ENCODE data around the gene EXT2.

EXT2 gene

DNA sequence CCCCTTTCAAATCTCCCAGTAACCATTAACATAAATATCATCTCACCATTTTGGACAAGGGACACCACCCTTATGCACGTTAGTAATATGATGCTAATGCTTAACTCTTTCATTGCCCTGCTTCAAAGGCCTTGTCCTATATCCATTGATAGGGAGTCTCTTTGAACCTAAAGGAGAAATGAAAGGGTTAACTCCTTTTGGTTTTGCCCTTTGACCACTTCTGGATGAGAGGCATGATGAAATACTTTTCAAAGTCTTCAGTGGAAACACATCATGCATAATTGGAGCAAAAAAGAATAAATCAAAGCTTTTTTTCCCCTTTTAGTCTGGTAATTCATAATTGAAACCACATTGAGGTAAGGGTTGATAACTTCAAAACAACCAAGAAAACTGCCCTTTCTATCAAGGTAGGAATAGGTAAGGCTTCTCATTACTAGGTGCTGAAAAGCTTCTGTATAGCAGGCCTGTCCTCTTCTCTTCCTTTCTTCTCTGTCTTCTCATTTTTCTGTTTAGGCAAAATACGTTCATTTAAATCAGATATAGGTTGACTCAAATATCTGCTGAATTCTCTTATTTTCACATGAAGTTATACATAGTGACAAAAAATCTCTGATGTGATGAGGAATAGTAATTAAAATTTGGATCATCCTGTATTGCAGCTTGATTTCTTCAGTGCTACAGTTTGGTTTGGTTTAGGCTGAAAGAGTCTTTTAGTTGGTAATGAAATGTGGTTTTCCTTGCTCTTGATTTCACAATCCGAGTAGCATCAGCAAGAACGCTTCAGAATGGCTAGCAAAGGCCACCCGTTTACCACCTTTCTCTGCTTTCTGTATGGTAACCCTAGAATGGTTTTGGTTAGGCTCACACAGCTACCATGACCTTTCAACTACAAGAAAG is 94.8 kb downstream of the EXT2 start:
- H3K27ac ChIP-seq: no peak overlapping the region
- DNase-seq (ENCODE audit: low spot score): no peak
- TF ChIP-seq, protein P1, sequence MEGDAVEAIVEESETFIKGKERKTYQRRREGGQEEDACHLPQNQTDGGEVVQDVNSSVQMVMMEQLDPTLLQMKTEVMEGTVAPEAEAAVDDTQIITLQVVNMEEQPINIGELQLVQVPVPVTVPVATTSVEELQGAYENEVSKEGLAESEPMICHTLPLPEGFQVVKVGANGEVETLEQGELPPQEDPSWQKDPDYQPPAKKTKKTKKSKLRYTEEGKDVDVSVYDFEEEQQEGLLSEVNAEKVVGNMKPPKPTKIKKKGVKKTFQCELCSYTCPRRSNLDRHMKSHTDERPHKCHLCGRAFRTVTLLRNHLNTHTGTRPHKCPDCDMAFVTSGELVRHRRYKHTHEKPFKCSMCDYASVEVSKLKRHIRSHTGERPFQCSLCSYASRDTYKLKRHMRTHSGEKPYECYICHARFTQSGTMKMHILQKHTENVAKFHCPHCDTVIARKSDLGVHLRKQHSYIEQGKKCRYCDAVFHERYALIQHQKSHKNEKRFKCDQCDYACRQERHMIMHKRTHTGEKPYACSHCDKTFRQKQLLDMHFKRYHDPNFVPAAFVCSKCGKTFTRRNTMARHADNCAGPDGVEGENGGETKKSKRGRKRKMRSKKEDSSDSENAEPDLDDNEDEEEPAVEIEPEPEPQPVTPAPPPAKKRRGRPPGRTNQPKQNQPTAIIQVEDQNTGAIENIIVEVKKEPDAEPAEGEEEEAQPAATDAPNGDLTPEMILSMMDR (IDR thresholded peaks at IDR 0.05): no peak
- no peak overlapping the region for H3K4me3 ChIP-seq

DNA sequence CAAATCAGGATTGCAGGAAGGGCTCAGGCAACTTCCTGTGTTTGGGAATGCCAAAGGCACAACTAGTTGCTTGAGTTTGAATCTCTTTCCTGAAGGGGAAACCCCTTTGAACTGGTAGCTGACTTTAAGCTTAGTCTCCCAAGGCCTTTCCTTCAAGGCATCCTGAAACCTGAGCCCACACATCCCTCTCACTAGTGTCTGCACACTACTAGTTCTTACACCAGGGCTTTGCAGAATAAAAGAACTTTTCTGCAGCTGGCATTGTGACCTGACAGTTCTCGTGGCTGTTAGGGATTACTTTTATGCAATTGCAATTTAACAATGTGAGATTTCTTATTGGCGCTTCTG is 95.4 kb downstream of the EXT2 start:
- no peak for DNase-seq (ENCODE audit: low spot score)
- Histone ChIP-seq H3K27ac (no peak overlapping the region), H3K4me3 (no peak overlapping the region)
- TF ChIP-seq, protein P1 (IDR thresholded peaks at IDR 0.05): no peak

DNA sequence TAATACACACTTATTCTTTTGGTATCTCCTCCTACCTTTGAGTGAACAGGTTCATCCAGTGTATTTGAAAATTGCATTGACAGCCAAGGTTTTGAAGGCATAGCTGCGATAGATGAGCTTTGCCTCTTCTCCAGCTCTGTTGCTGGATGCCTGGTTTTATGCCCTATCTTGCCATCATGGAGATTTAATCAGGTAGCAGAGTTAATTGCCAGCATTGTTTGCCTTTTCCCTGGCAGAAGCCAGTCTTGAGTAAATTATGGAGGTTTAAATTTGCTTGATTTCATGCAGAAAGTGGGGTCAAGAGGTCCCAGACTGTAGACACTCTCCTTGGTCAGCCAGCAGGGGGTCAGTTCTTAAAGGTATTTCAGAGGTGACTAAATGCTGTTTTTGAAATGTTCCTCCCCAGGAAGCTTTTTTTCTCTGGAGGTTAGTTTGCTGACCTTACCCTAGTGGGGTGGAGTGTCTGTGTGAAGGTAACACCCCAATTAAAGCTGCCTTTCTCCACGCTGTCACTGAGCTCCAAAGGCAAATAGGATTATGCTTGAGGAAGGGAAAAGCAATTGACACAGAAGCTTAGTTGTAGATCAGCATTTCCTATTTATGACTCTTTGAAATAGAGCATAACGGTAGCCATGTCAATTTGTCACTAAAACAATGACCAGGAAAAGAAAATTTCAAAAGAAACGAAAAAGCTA is 96.0 kb downstream of the EXT2 start:
- Histone ChIP-seq H3K4me3 (no peak overlapping the region), H3K27ac (no peak overlapping the region)
- TF ChIP-seq, protein P1 (IDR thresholded peaks at IDR 0.05): no peak
- DNase-seq (ENCODE audit: low spot score): no peak

DNA sequence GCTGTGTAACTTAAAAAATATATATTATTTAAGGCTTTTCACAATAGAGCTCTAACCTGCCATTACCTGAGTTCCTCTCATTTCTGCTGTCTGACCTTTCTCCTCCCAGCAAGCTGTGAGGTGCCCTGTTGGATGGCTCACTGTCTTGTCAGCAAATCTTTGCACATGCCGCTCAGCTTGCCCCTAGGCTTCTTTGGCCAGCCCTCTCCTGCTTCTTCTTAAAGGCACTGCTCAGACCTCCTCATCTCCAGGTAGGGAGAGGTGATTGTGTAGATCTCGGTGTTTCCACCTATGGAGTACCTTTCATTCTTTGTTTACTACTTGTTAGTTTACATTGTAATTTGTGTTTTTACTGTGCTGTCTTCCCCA is 96.5 kb downstream of the EXT2 start:
- TF ChIP-seq, protein P1 (IDR thresholded peaks at IDR 0.05): no peak
- Histone ChIP-seq H3K4me3 (no peak overlapping the region), H3K27ac (no peak overlapping the region)
- DNase-seq (ENCODE audit: low spot score): no peak

DNA sequence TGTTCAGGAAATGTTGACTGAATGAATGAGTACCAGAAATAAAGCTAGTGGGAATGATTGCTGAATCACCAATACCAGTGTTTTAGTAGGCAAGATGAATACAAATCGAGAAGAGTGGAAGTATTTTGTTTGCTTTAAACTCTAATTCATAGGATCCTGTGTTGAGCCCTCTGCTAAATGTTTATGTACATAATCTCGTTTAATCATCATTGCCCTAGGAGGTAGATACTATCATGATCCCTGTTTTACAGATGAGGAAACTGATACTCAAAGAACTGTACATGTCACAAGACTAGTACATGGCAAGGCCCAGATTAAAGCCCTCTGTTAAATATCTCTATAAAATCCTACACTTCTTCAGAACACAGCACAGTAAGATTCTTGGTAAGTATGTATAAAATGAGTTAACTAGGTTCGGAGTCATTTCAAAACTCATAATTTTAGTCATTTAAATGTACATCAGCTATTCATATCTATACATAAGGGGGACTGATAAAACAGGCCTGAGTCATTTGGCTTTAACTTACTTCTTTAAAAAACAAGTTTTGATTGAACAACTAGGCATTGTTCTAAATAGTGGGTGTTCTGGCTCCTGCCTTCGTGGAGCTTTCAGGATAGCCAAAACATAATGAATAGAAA is 97.1 kb downstream of the EXT2 start:
- Histone ChIP-seq H3K4me3 (no peak overlapping the region), H3K27ac (no peak overlapping the region)
- no peak for DNase-seq (ENCODE audit: low spot score)
- TF ChIP-seq, protein P1 (IDR thresholded peaks at IDR 0.05): no peak

DNA sequence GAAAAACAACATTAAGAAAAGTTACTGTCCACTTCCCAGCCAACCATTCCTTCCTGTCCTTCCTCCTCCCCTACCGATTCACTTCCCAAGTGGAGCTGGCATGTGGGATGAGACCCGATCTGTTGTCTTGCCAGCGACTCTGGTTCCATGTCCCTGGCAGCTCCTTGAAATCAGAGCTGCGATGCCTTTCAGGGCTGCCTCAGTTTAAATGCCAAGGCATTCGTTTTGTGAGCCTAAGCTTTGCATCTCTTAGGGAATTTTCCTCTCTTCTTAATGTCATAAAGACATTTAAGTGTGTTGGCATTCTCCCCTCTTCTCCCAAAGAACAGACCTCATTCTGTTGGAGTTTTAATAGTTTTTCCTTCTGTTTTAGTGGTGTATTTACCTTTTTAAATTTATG is 98.4 kb downstream of the EXT2 start:
- Histone ChIP-seq H3K4me3 (no peak overlapping the region), H3K27ac (no peak overlapping the region)
- DNase-seq (ENCODE audit: low spot score): no peak
- TF ChIP-seq, protein P1 (IDR thresholded peaks at IDR 0.05): no peak

Data from coronary artery (tissue), 2 donors.